SIG-M5 treated with dmso at 0.1 percent for 504 hours (cell line): Measurements from ENCODE around the gene IARS2.
A peak's percentile ranks its signal among the peaks of the same experiment; 100 is the strongest.
"Not testable (repeated sequence)": the region's sequence is repeated elsewhere in the genome, so short reads cannot be mapped to it uniquely, and the experiment has no call there.

Experiments
- DNase-seq: peaks from one replicate; lab custom pipeline; 2025; ENCODE audit not compliant: unreplicated experiment; lab: John Stamatoyannopoulos, UW

IARS2 gene

GRCh38 chr1:220094016-220094911 is at the start of gene IARS2:
TSS of gene IARS2 (plus strand) at chr1:220094132. CDS start at chr1:220094217, 85 bp downstream.
- peak; percentile 87 for DNase-seq

- peak; percentile 79 for DNase-seq
Observed at GRCh38 chr1:220044678-220045355, 49.1 kb upstream of the IARS2 start.

GRCh38 chr1:220045356-220046051 is 48.4 kb upstream of the IARS2 start:
- DNase-seq, result peak; percentile 26

GRCh38 chr1:220046052-220046930 is 47.6 kb upstream of the IARS2 start, which contains the start of gene EPRS1:
TSS of gene EPRS1 (minus strand) at chr1:220046505. CDS start at chr1:220046388, 117 bp downstream.
- DNase-seq, result peak; percentile 98

GRCh38 chr1:220056374-220056773 is 37.6 kb upstream of the IARS2 start:
- DNase-seq, result no peak

- no peak for DNase-seq
Observed at GRCh38 chr1:220060876-220061275, 33.1 kb upstream of the IARS2 start.

- no peak for DNase-seq
Observed at GRCh38 chr1:220062629-220063028, 31.3 kb upstream of the IARS2 start.

GRCh38 chr1:220067269-220068204 is 26.4 kb upstream of the IARS2 start:
- DNase-seq, result no peak

- DNase-seq, result no peak
Observed at GRCh38 chr1:220076861-220077762, 16.8 kb upstream of the IARS2 start.

GRCh38 chr1:220077887-220078286 is 16.0 kb upstream of the IARS2 start:
- no peak for DNase-seq

GRCh38 chr1:220084460-220084859 is 9.5 kb upstream of the IARS2 start:
- no peak for DNase-seq

- DNase-seq, result not testable (repeated sequence)
Observed at GRCh38 chr1:220086261-220086686, 7.7 kb upstream of the IARS2 start.

GRCh38 chr1:220089650-220090556 is 4.0 kb upstream of the IARS2 start, which contains the start of gene BPNT1:
TSS of gene BPNT1 (minus strand) at chr1:220089788. CDS start at chr1:220079846, 9,942 bp downstream.
- DNase-seq, result peak; percentile 97

GRCh38 chr1:220092694-220093093 is 1.2 kb upstream of the IARS2 start:
- DNase-seq, result no peak

GRCh38 chr1:220093361-220094015 is 444 bp upstream of the IARS2 start:
- peak; percentile 55 for DNase-seq

- DNase-seq, result no peak
Observed at GRCh38 chr1:220099826-220100225, 5.9 kb downstream of the IARS2 start.

- not testable (repeated sequence) for DNase-seq
Observed at GRCh38 chr1:220110473-220110872, 16.5 kb downstream of the IARS2 start.
